GM12873 (cell line): ENCODE measurements around the gene VDR.

Source experiments
- CTCF ChIP-seq: IDR thresholded peaks from 2 replicates; pipeline ENCODE4 v1.5.1; 2012; ENCODE audit warnings: low read depth, mild to moderate bottlenecking, moderate library complexity, low read length, control low read depth; ENCODE audit not compliant: insufficient read depth; ENCODE audit errors: missing control alignments

Gene VDR

DNA sequence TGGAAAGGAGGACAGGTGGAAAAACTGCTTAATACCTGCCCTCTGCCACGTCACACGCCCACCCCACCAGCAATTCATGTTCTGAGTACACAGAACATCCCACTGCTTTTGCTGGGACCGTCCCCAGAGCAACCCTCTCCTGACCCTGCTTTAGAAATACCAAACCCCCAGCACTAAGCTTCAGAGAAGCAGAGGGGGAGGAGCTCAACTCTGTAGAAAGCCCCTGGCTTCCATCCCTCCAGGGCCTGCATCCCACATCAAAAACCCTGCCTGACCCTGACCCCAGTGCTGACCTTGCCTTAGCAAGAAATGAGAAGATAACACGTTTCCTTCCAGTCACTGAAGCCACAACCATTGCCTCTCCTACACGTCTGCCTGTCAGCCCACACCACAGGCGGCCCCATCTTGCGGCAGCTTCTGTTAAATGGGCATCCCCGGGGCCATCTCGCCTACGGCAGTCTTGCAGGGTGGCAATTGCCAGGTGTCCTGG is 19.7 kb downstream of the VDR start:
- no peak for TF ChIP-seq CTCF

DNA sequence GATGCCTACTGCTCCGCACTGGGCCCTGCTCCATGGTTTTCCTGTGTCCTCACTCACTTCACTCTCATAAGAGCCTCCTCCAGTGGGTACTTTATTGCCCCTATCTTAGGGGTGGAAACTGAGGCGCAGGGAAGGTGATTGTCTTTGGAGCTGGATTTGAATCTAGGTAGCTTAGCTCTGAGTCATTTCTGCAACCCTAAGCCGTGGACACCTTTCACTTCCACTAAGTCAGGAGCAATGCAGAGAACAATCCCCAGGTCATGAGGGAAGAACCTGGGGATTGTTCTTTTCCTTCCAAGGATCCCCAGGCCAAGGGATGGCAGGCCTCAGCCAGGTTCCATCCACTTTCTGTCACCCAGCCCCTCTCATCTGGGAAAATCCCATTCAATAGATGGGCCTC is 20.3 kb downstream of the VDR start:
- no peak for TF ChIP-seq CTCF

DNA sequence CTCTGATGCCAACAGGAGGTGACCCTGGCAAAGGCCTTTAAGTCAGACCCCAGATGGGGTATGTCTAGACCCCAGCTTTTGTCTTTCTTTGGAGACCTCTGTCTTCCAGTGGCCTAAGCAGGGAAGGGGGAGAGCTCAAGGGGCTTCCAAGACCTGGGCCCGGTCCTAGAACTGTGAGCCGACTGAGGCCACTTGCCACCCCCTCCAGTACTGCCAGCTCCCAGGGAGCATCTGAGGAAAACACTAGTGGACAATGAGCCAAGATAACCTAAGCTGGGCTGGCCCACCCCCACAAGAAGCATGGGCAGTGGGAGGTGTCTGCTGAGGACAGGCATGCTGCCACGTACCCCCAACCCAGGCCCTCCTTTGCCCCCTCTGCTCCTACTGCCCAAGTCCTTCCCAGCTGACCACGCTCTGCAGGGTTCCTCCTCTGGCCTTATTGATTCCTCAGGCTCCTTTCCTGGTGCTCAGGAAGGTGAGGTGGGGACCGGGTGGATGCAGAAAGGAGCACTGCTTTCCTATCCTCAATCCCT is 21.1 kb downstream of the VDR start:
- no peak for TF ChIP-seq CTCF

DNA sequence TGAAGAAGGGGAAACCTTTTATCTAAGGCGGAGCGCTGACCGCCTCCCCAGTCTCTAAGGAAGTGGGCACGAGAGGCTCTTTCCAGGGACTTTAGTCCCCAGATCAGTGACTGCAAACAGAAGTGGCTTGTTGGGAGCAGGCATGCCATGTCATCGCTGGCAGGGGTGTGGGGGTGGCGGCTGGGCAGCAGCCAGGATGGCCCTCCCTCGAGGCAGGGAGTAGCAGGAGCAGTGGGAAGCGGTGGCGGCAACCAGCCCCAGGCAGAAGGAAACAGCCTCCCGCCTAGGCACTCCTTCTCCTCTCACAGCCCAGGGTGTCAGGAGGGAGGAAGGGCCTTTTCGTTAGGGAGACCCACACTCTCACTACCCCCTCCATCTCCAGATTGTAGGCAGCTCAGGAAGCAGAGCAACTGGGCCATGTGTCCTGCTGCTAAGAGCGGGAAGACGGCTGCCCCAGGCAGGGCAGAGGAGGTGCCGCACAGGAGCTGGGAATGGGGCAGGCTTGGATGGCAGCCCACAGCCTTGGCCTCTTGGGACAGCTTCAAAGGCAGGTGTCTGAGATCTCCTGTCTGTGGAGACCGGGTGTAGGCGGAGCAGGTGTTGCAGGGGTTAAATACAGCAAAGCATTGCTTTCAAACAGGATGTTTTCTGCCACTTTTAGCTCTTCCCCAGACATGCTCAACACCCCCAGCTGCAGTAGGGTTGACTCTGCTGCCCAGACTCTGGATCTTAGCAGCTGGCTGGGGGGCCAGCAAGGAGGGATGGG is 21.8 kb downstream of the VDR start:
- no peak for TF ChIP-seq CTCF

- TF ChIP-seq CTCF: no peak
Observed at GRCh38 chr12:47881826-47882427, 22.9 kb downstream of the VDR start.

DNA sequence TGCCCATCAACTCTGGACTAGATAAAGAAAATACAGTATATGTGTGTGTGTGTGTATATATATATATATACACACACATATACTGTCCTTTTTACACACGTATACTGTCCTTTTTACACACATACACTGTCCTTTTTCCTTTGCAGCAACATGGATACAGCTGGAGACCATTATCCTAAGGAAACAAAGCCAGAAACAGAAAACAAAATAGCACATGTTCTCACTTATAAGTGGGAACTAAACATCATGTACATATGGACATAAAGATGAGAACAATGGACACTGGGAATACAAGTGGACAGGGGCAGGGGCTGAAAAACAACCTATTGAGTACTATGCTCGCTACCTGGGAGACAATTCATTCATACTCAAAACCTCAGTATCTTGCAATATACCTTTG is 23.7 kb downstream of the VDR start:
- TF ChIP-seq CTCF: no peak

GRCh38 chr12:47878918-47879481 is 25.8 kb downstream of the VDR start:
- no peak for TF ChIP-seq CTCF
